Measurements from ENCODE around the gene TJAP1.

Gene TJAP1

GRCh38 chr6:43509142-43509983 is 32.0 kb downstream of the TJAP1 start (continued):
- TF ChIP-seq ZNF280C (tag by site-specific recombination; IDR thresholded peaks at IDR 0.05) = no peak
- TF ChIP-seq REPIN1 (tag by site-specific recombination; IDR thresholded peaks at IDR 0.05; ENCODE audit: low read depth) = no peak
- TF ChIP-seq SETDB1 (IDR thresholded peaks at IDR 0.05; ENCODE audit: insufficient read length, low read length) = no peak
- TF ChIP-seq ZNF792 (tag by site-specific recombination; IDR thresholded peaks at IDR 0.05) = no peak
- TF ChIP-seq GLIS2 (tag by site-specific recombination; IDR thresholded peaks at IDR 0.05) = 0 out of 2 replicates have a peak, but pooled peaks have one; percentile 39
- TF ChIP-seq, protein P1, sequence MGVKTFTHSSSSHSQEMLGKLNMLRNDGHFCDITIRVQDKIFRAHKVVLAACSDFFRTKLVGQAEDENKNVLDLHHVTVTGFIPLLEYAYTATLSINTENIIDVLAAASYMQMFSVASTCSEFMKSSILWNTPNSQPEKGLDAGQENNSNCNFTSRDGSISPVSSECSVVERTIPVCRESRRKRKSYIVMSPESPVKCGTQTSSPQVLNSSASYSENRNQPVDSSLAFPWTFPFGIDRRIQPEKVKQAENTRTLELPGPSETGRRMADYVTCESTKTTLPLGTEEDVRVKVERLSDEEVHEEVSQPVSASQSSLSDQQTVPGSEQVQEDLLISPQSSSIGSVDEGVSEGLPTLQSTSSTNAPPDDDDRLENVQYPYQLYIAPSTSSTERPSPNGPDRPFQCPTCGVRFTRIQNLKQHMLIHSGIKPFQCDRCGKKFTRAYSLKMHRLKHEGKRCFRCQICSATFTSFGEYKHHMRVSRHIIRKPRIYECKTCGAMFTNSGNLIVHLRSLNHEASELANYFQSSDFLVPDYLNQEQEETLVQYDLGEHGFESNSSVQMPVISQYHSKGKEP (tag by site-specific recombination; IDR thresholded peaks at IDR 0.05) = no peak
- no peak for TF ChIP-seq ZNF571 (tag by site-specific recombination; IDR thresholded peaks at IDR 0.05)
- no peak for TF ChIP-seq ZNF623 (tag by site-specific recombination; IDR thresholded peaks at IDR 0.05)
- TF ChIP-seq KLF9 (tag by site-specific recombination; IDR thresholded peaks at IDR 0.05; ENCODE audit: low read depth) = no peak
- TF ChIP-seq ZNF776 (tag by site-specific recombination; IDR thresholded peaks at IDR 0.05; ENCODE audit: borderline replicate concordance) = no peak
- no peak for TF ChIP-seq ZNF639 (tag by site-specific recombination; IDR thresholded peaks at IDR 0.05)
- no peak for TF ChIP-seq ZNF239 (tag by site-specific recombination; IDR thresholded peaks at IDR 0.05)
- TF ChIP-seq SP7 (tag by site-specific recombination; IDR thresholded peaks at IDR 0.05) = no peak
- TF ChIP-seq ZNF354C (tag by site-specific recombination; IDR thresholded peaks at IDR 0.05; ENCODE audit: borderline replicate concordance, low read depth) = no peak
- TF ChIP-seq ZNF121 (tag by site-specific recombination; IDR thresholded peaks at IDR 0.05) = no peak
- no peak for TF ChIP-seq ZEB2 (tag by site-specific recombination; IDR thresholded peaks at IDR 0.05)
- TF ChIP-seq ZNF518A (tag by site-specific recombination; conservative IDR thresholded peaks at IDR 0.05; ENCODE audit: low read depth) = no peak
- TF ChIP-seq ZSCAN30 (tag by site-specific recombination; IDR thresholded peaks at IDR 0.05) = no peak
- TF ChIP-seq GLI2 (tag by site-specific recombination; IDR thresholded peaks at IDR 0.05; ENCODE audit: borderline replicate concordance, low read depth) = no peak
- TF ChIP-seq ZBTB8A (tag by site-specific recombination; IDR thresholded peaks at IDR 0.05) = no peak
- no peak for TF ChIP-seq ZNF138 (tag by site-specific recombination; IDR thresholded peaks at IDR 0.05; ENCODE audit: borderline replicate concordance)
- no peak for TF ChIP-seq SP3 (tag by site-specific recombination; IDR thresholded peaks at IDR 0.05)
- TF ChIP-seq ZNF335 (tag by site-specific recombination; conservative IDR thresholded peaks at IDR 0.05) = 0 out of 2 replicates have a peak, but pooled peaks have one; percentile 4
- no peak for TF ChIP-seq ZNF785 (tag by site-specific recombination; IDR thresholded peaks at IDR 0.05)
- TF ChIP-seq ZNF266 (tag by site-specific recombination; IDR thresholded peaks at IDR 0.05; ENCODE audit: low read depth) = no peak
- TF ChIP-seq ZNF169 (tag by site-specific recombination; IDR thresholded peaks at IDR 0.05) = no peak
- TF ChIP-seq SP2 (tag by site-specific recombination; IDR thresholded peaks at IDR 0.05) = no peak
- TF ChIP-seq, protein P2, sequence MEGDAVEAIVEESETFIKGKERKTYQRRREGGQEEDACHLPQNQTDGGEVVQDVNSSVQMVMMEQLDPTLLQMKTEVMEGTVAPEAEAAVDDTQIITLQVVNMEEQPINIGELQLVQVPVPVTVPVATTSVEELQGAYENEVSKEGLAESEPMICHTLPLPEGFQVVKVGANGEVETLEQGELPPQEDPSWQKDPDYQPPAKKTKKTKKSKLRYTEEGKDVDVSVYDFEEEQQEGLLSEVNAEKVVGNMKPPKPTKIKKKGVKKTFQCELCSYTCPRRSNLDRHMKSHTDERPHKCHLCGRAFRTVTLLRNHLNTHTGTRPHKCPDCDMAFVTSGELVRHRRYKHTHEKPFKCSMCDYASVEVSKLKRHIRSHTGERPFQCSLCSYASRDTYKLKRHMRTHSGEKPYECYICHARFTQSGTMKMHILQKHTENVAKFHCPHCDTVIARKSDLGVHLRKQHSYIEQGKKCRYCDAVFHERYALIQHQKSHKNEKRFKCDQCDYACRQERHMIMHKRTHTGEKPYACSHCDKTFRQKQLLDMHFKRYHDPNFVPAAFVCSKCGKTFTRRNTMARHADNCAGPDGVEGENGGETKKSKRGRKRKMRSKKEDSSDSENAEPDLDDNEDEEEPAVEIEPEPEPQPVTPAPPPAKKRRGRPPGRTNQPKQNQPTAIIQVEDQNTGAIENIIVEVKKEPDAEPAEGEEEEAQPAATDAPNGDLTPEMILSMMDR (tag by site-specific recombination; IDR thresholded peaks at IDR 0.05) = peak; percentile 72
